Keratinocyte (primary cell): ENCODE data around the gene PLB1. TPM values are rescaled to one million over a fixed set of nuclear protein-coding genes. Genes with fewer than 3 reads are reported as not detected.
A peak's percentile ranks its signal among the peaks of the same experiment; 100 is the strongest.

ENCODE experiments used
- DNase-seq: peaks from one replicate; pipeline ENCODE4 v3.0.0-alpha.2; 2011; ENCODE audit warnings: low read depth, missing footprints, low spot score
- FAIRE-seq: peaks from 2 replicates; lab custom pipeline; 2011; peaks lifted over from hg19 to GRCh38; lab: Jason Lieb, UNC
- H2AFZ ChIP-seq: 2 replicates; pipeline ENCODE4 v1.6.0; 2012; ENCODE audit warnings: low read length, control low read depth, inconsistent platforms; ENCODE audit not compliant: control insufficient read depth
- H3K27ac ChIP-seq: 2 replicates; pipeline ENCODE4 v1.5.1; 2011; ENCODE audit warnings: low read length; ENCODE audit not compliant: control insufficient read depth, insufficient read depth
- H3K27me3 ChIP-seq: 3 replicates; pipeline ENCODE4 v1.6.0; 2011; ENCODE audit warnings: low read length; ENCODE audit not compliant: control insufficient read depth, insufficient read depth; ENCODE audit errors: extremely low read depth
- H3K36me3 ChIP-seq, 2 experiments: 2 replicates in 1 of 2; 3 replicates in 1 of 2; pipeline ENCODE4 v1.5.1; 2011; ENCODE audit warnings: low read length in 2 of 2, mild to moderate bottlenecking in 1 of 2; ENCODE audit not compliant: control insufficient read depth in 2 of 2, insufficient read depth in 2 of 2; ENCODE audit errors: extremely low read depth in 1 of 2
- H3K4me1 ChIP-seq: 3 replicates; pipeline ENCODE4 v1.5.1; 2011; ENCODE audit warnings: low read length; ENCODE audit not compliant: control insufficient read depth, insufficient read depth; ENCODE audit errors: extremely low read depth
- H3K4me2 ChIP-seq: 3 replicates; pipeline ENCODE4 v1.6.0; 2011; ENCODE audit warnings: low read depth, low read length; ENCODE audit not compliant: control insufficient read depth, insufficient read depth; ENCODE audit errors: extremely low read depth
- H3K4me3 ChIP-seq, 3 experiments: fragments of 200-600 bp in 1 of 3; sonication (generic) in 1 of 3; 2 replicates in 2 of 3; 3 replicates in 1 of 3; pipeline ENCODE4 v1.5.1; 2011 to 2016; ENCODE audit warnings: low read length in 3 of 3, mild to moderate bottlenecking in 3 of 3, control low read depth in 2 of 3, inconsistent platforms in 1 of 3, low read depth in 1 of 3, mixed read lengths in 1 of 3, mixed run types in 1 of 3, moderate library complexity in 1 of 3; ENCODE audit not compliant: control insufficient read depth in 2 of 3, insufficient read depth in 2 of 3; ENCODE audit errors: extremely low read depth in 1 of 3
- H3K79me2 ChIP-seq: 2 replicates; pipeline ENCODE4 v1.6.0; 2012; ENCODE audit warnings: low read length; ENCODE audit not compliant: control insufficient read depth, insufficient read depth
- H3K9ac ChIP-seq: 3 replicates; pipeline ENCODE4 v1.6.0; 2011; ENCODE audit warnings: low read length; ENCODE audit not compliant: control insufficient read depth, insufficient read depth; ENCODE audit errors: extremely low read depth
- H3K9me1 ChIP-seq: 3 replicates; pipeline ENCODE4 v1.6.0; 2011; ENCODE audit warnings: low read length; ENCODE audit not compliant: control insufficient read depth, insufficient read depth; ENCODE audit errors: extremely low read depth
- H3K9me3 ChIP-seq: 2 replicates; pipeline ENCODE4 v1.5.1; 2012; ENCODE audit warnings: low read depth, low read length; ENCODE audit not compliant: control insufficient read depth
- H4K20me1 ChIP-seq: 3 replicates; pipeline ENCODE4 v1.6.0; 2011; ENCODE audit warnings: low read length; ENCODE audit not compliant: control insufficient read depth, insufficient read depth; ENCODE audit errors: extremely low read depth
- EZH2 ChIP-seq: IDR thresholded peaks from one replicate; pipeline ENCODE4 v1.6.1; 2012; ENCODE audit warnings: inconsistent platforms, mild to moderate bottlenecking, low read length, moderate library complexity
- dilution Hi-C: fragments of 300-500 bp; cut with MboI; formaldehyde crosslinking; loops from one replicate; pipeline ENCODE4 v1.7.0; 2020; ENCODE audit warnings: low sequenced_read_pairs; ENCODE audit not compliant: extremely low pct_ligation_motif_present
- polyA plus RNA-seq, 5 experiments: library from polyadenylated mRNA; depleted of rRNA in 3 of 5; stranded (reverse) in 3 of 5; stranded (forward) in 1 of 5; unstranded in 1 of 5; fragments of >200 nt; gene quantifications; 1 replicate in 1 of 5; 2 replicates in 3 of 5; 3 replicates in 1 of 5; pipeline versions ENCODE4 v1.2.1 to v1.2.3, GENCODE V29; 2011 to 2012; ENCODE audit warnings: missing spikeins in 2 of 5, low read depth in 1 of 5, low replicate concordance in 1 of 5
- TF ChIP-seq, protein P1 (sequence below), 3 experiments: IDR thresholded peaks in 1 of 3; conservative IDR thresholded peaks in 1 of 3; optimal IDR thresholded peaks in 1 of 3; 2 replicates in 2 of 3; 3 replicates in 1 of 3; pipeline versions ENCODE3 to v1.5.1; 2011; ENCODE audit warnings: low read length in 3 of 3, mild to moderate bottlenecking in 3 of 3, moderate library complexity in 2 of 3, control low read depth in 1 of 3, inconsistent platforms in 1 of 3; ENCODE audit not compliant: insufficient read depth in 2 of 3; ENCODE audit errors: extremely low read depth in 1 of 3

The PLB1 gene
- polyA plus RNA-seq, 1 donor (not counting 4 experiments of a cell fraction or from before 2014, with no cell fraction given) = 6.7 TPM

DNA sequence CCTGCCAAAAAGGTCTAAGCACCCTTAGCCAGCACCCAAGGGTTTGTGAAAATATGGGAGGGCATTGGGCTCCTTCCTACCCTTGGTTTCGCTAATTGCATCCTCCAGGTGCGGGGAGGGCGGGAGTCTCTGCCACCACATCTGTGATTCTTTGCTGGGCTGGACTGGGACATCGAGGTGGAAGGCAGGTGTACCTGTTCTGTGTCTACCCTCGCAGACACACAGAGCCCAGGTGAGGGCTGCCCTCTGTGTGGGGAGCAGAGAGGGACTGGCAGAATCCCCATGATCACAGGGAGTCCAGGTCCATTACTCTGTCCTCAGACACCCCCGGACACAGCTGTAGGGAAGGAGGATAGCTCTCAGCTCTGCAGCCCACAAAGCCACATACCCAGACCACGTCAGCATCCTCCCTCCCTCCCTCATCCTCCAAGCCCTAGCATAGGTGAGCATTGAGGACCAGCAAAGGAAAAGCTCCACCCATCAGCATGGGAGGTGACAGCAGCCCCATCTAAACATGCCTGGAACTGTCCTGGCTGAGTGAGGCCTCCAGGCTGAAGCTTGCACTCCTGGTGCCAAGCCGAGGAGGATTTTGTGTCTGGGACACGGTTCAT is 49.8 kb downstream of the PLB1 start:
- no peaks in the 10 kb centered on the region for H3K36me3 ChIP-seq
- peak overlapping the region; percentile 60 for H3K9ac ChIP-seq
- peak overlapping the region; percentile 94 for H2AFZ ChIP-seq
- TF ChIP-seq, protein P1, sequence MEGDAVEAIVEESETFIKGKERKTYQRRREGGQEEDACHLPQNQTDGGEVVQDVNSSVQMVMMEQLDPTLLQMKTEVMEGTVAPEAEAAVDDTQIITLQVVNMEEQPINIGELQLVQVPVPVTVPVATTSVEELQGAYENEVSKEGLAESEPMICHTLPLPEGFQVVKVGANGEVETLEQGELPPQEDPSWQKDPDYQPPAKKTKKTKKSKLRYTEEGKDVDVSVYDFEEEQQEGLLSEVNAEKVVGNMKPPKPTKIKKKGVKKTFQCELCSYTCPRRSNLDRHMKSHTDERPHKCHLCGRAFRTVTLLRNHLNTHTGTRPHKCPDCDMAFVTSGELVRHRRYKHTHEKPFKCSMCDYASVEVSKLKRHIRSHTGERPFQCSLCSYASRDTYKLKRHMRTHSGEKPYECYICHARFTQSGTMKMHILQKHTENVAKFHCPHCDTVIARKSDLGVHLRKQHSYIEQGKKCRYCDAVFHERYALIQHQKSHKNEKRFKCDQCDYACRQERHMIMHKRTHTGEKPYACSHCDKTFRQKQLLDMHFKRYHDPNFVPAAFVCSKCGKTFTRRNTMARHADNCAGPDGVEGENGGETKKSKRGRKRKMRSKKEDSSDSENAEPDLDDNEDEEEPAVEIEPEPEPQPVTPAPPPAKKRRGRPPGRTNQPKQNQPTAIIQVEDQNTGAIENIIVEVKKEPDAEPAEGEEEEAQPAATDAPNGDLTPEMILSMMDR (optimal IDR thresholded peaks at IDR 0.05 in 1 of 3, IDR thresholded peaks at IDR 0.05 in 1 of 3, conservative IDR thresholded peaks at IDR 0.05 in 1 of 3; ENCODE audit: extremely low read depth in 1 of 3, insufficient read depth in 2 of 3, low read length in 3 of 3) = no peak
- no peak for TF ChIP-seq EZH2
- H4K20me1 ChIP-seq = no peaks in the 10 kb centered on the region
- peak overlapping the region in 2 of 3 experiments; percentile 51 to 56 for H3K4me3 ChIP-seq
- peak; percentile 98 for FAIRE-seq
- H3K27me3 ChIP-seq = no peaks in the 10 kb centered on the region
- peak overlapping the region; percentile 77 for H3K27ac ChIP-seq
- no peaks in the 10 kb centered on the region for H3K9me3 ChIP-seq
- DNase-seq = peak; percentile 76
- peaks cover 32% of the 10 kb centered on the region for H3K4me1 ChIP-seq
- no peaks in the 10 kb centered on the region for H3K9me1 ChIP-seq
- no peaks in the 10 kb centered on the region for H3K79me2 ChIP-seq
- dilution Hi-C loops = no loop called here
- peak overlapping the region; percentile 93 for H3K4me2 ChIP-seq

DNA sequence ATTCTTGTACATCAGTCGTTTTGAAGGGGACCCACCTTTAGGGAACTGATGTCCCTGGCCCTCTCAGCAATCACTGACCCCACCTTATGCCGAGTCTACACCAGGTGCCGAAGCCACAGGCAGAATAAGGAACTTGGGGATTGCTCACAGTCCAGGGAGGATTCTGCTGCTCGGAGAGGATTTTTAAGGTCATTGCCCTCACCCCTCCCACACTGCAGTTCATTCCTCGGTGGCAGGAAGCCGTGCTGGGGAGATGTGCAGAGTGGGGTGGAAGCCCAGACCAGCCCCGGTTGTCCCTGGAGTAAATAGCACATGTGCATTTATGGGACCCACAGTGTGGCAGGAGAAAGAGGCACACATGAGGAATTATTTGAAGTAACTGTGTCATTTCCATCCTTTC is 50.4 kb downstream of the PLB1 start:
- TF ChIP-seq EZH2 = no peak
- TF ChIP-seq, protein P1 (optimal IDR thresholded peaks at IDR 0.05 in 1 of 3, IDR thresholded peaks at IDR 0.05 in 1 of 3, conservative IDR thresholded peaks at IDR 0.05 in 1 of 3; ENCODE audit: extremely low read depth in 1 of 3, insufficient read depth in 2 of 3, low read length in 3 of 3) = no peak
- Histone ChIP-seq H3K9me3 (no peaks in the 10 kb centered on the region), H3K27ac (peak overlapping the region; percentile 77), H3K9ac (peak overlapping the region; percentile 60), H3K36me3 (no peaks in the 10 kb centered on the region), H3K4me3 (peak overlapping the region in 2 of 3 experiments; percentile 51 to 56), H3K79me2 (no peaks in the 10 kb centered on the region), H4K20me1 (no peaks in the 10 kb centered on the region), H2AFZ (peak overlapping the region; percentile 94), H3K4me2 (peak overlapping the region; percentile 93), H3K9me1 (no peaks in the 10 kb centered on the region), H3K27me3 (no peaks in the 10 kb centered on the region), H3K4me1 (peaks cover 32% of the 10 kb centered on the region)
- FAIRE-seq = no peak
- no peak for DNase-seq
- dilution Hi-C loops = no loop called here
